ENCODE measurements around the gene PTPRE. TPM values are rescaled to one million over a fixed set of nuclear protein-coding genes. Genes with fewer than 3 reads are reported as not detected.

PTPRE gene
- total RNA-seq, 1 experiment from 2014 or later: 12.3 TPM

- intact Hi-C loops (cut with micrococcal nuclease): no loop called here
- ATAC-seq (no peak), DNase-seq (ENCODE audit: low read depth, low spot score) (no peak)
- no peak overlapping the region for H3K4me2 ChIP-seq (ENCODE audit: low read length)
- H2AFZ ChIP-seq (ENCODE audit: low read depth, low read length, poor library complexity, severe bottlenecking): no peak overlapping the region
- no peaks in the 10 kb centered on the region for H3K27me3 ChIP-seq (ENCODE audit: insufficient read depth, low read length)
- ChIA-PET CTCF (no interaction called here), POLR2A (no interaction called here), RAD21 (ENCODE audit: low non-redundant PET in 1 of 2, low total read pairs in 2 of 2, uncharacterized antibody in 2 of 2, unreplicated experiment in 2 of 2) (no interaction called here)
- no peaks in the 10 kb centered on the region for H4K20me1 ChIP-seq (ENCODE audit: insufficient read depth)
- no peaks in the 10 kb centered on the region for H3K36me3 ChIP-seq (ENCODE audit: control insufficient read depth in 1 of 2, insufficient read depth in 2 of 2, low read length in 2 of 2)
- H3K9me2 ChIP-seq (ENCODE audit: insufficient read depth): no peaks in the 10 kb centered on the region
- no peak overlapping the region for H3K4me3 ChIP-seq (replicated peaks in 1 of 2; ENCODE audit: low read depth in 1 of 2, low read length in 2 of 2)
- no peaks in the 10 kb centered on the region for H3K9me3 ChIP-seq (ENCODE audit: control insufficient read depth in 1 of 2, insufficient read depth in 1 of 2, low read depth in 1 of 2, low read length in 2 of 2)
- no TSS peak for BruUV-seq (replicated peaks)
- TF ChIP-seq, protein P1, sequence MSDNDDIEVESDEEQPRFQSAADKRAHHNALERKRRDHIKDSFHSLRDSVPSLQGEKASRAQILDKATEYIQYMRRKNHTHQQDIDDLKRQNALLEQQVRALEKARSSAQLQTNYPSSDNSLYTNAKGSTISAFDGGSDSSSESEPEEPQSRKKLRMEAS (IDR thresholded peaks at IDR 0.05): no peak
- no peak for TF ChIP-seq POLR2A (IDR thresholded peaks at IDR 0.05; ENCODE audit: borderline replicate concordance, extremely low read depth, insufficient read depth, insufficient read length)
- no peak for TF ChIP-seq YY1 (IDR thresholded peaks at IDR 0.05; ENCODE audit: extremely low read depth, insufficient replicate concordance, low read depth, low read length)
- no peak for TF ChIP-seq CEBPB (IDR thresholded peaks at IDR 0.05; ENCODE audit: low read depth)
- TF ChIP-seq REST (IDR thresholded peaks at IDR 0.05; ENCODE audit: low read depth): no peak
- no peak for TF ChIP-seq ZFX (IDR thresholded peaks at IDR 0.05)
- TF ChIP-seq, protein P2, sequence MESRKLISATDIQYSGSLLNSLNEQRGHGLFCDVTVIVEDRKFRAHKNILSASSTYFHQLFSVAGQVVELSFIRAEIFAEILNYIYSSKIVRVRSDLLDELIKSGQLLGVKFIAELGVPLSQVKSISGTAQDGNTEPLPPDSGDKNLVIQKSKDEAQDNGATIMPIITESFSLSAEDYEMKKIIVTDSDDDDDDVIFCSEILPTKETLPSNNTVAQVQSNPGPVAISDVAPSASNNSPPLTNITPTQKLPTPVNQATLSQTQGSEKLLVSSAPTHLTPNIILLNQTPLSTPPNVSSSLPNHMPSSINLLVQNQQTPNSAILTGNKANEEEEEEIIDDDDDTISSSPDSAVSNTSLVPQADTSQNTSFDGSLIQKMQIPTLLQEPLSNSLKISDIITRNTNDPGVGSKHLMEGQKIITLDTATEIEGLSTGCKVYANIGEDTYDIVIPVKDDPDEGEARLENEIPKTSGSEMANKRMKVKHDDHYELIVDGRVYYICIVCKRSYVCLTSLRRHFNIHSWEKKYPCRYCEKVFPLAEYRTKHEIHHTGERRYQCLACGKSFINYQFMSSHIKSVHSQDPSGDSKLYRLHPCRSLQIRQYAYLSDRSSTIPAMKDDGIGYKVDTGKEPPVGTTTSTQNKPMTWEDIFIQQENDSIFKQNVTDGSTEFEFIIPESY (IDR thresholded peaks at IDR 0.05; ENCODE audit: extremely low read depth, insufficient replicate concordance, low read length): no peak
- no peak for TF ChIP-seq TCF7L2 (IDR thresholded peaks at IDR 0.05; ENCODE audit: borderline replicate concordance, extremely low read depth, insufficient read depth, insufficient read length)
- TF ChIP-seq EZH2 (IDR thresholded peaks at IDR 0.05): no peak
- TF ChIP-seq RAD21 (IDR thresholded peaks at IDR 0.05; ENCODE audit: low read depth): no peak
- no peak for TF ChIP-seq JUND (IDR thresholded peaks at IDR 0.05)
- TF ChIP-seq SRF (IDR thresholded peaks at IDR 0.05; ENCODE audit: low read depth): no peak
- TF ChIP-seq POLR2AphosphoS5 (IDR thresholded peaks at IDR 0.05; ENCODE audit: low read depth, low read length): no peak
- no peak for TF ChIP-seq ZNF274 (IDR thresholded peaks at IDR 0.05; ENCODE audit: low read depth, low read length)
- H3K9ac ChIP-seq (ENCODE audit: low read length): no peak overlapping the region
- no peak overlapping the region for H3K27ac ChIP-seq (ENCODE audit: low read depth, low read length)
- H3K4me1 ChIP-seq (ENCODE audit: control insufficient read depth in 1 of 2, insufficient read depth in 2 of 2, low read length in 2 of 2): no peaks in the 10 kb centered on the region
- no peaks in the 10 kb centered on the region for H3K79me2 ChIP-seq (ENCODE audit: insufficient read depth, low read length)
These were observed 19.1 kb upstream of the PTPRE start for GRCh38 chr10:127887541-127888415.

Measured in HCT116 (cell line).